Thoracic aorta (tissue), 2 donors: Measurements from ENCODE around the gene BBIP1. TPM values are rescaled to one million over a fixed set of nuclear protein-coding genes. Genes with fewer than 3 reads are reported as not detected.

Experiments
- ATAC-seq: fragments of 150-250 bp; one replicate; pipeline ENCODE4 v1.8.0; 2017; ENCODE audit warnings: low read depth; ENCODE audit not compliant: insufficient number of reproducible peaks, low FRiP score
- DNase-seq: peaks from one replicate; pipeline ENCODE4 v3.0.0-alpha.2; 2020; ENCODE audit warnings: low spot score
- H3K27ac ChIP-seq, 2 donors: fragments of 200-600 bp; sonication (generic); 1 replicate in 1 of 2; 2 replicates in 1 of 2; pipeline ENCODE4 v1.5.1; 2016; ENCODE audit warnings: mild to moderate bottlenecking in 2 of 2, moderate library complexity in 2 of 2
- H3K27me3 ChIP-seq: fragments of 200-600 bp; sonication (generic); replicated peaks from 2 replicates; pipeline ENCODE4 v1.6.0; 2016; ENCODE audit warnings: mild to moderate bottlenecking; ENCODE audit not compliant: insufficient read depth
- H3K36me3 ChIP-seq: fragments of 200-600 bp; sonication (generic); one replicate; pipeline ENCODE4 v1.5.1; 2016
- H3K4me1 ChIP-seq, 2 donors: fragments of 200-600 bp; sonication (generic); 1 replicate in 1 of 2; 2 replicates in 1 of 2; pipeline versions ENCODE4 v1.5.1 to v1.6.0; 2016; ENCODE audit warnings: low read depth in 2 of 2, mild to moderate bottlenecking in 1 of 2; ENCODE audit not compliant: control insufficient read depth in 1 of 2
- H3K4me3 ChIP-seq: fragments of 200-600 bp; sonication (generic); 2 replicates; pipeline ENCODE4 v1.5.1; 2016; ENCODE audit warnings: mild to moderate bottlenecking
- H3K9me3 ChIP-seq: fragments of 200-600 bp; sonication (generic); 2 replicates; pipeline ENCODE4 v1.5.1; 2016
- total RNA-seq, 2 donors: library from RNA; depleted of rRNA; stranded (reverse); fragments of >200 nt; gene quantifications; one replicate each; pipeline versions ENCODE4 v1.1.0 to v1.2.3, GENCODE V29; 2016
- TF ChIP-seq, protein P1 (sequence below): fragments of 200-600 bp; sonication (generic); IDR thresholded peaks from one replicate; pipeline ENCODE4 v1.5.1; 2019; ENCODE audit warnings: antibody characterized with exemption

BBIP1 gene
- total RNA-seq, 2 donors from 2014 or later = 19.0 to 33.2 TPM

DNA sequence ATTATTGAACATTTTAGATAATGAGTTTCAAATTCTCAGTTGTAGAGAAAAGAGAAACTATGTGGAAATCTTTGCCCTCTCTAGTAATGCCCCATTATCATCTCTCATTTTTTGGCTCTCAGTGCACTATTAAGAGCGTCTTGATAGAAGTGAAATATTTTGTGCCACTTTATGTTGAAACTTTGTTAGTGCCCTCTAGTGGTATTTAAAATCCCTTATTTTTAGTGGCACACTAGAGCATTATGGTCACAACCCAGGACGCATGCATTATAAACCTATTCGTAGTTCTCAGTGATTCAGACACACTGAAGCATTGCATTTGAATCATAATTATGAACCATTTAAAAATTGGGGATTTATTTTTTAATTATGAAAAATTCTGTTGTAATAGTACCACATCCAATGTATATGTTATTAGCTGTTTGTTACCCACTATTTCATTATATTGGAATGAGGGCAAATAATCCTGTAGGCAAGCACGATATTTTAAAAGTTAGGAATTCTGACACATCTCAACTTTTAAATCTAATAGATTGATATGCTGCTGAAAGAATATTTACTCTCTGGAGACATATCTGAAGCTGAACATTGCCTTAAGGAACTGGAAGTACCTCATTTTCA is 25.3 kb downstream of the BBIP1 start:
- DNase-seq (no peak), ATAC-seq (no peak)
- Histone ChIP-seq H3K4me3 (no peak overlapping the region), H3K27me3 (no peaks in the 10 kb centered on the region), H3K9me3 (no peaks in the 10 kb centered on the region), H3K36me3 (peaks cover 35% of the 10 kb centered on the region), H3K27ac (no peak overlapping the region), H3K4me1 (peaks cover 0 to 3% of the 10 kb centered on the region in 2 donors)
- TF ChIP-seq, protein P1, sequence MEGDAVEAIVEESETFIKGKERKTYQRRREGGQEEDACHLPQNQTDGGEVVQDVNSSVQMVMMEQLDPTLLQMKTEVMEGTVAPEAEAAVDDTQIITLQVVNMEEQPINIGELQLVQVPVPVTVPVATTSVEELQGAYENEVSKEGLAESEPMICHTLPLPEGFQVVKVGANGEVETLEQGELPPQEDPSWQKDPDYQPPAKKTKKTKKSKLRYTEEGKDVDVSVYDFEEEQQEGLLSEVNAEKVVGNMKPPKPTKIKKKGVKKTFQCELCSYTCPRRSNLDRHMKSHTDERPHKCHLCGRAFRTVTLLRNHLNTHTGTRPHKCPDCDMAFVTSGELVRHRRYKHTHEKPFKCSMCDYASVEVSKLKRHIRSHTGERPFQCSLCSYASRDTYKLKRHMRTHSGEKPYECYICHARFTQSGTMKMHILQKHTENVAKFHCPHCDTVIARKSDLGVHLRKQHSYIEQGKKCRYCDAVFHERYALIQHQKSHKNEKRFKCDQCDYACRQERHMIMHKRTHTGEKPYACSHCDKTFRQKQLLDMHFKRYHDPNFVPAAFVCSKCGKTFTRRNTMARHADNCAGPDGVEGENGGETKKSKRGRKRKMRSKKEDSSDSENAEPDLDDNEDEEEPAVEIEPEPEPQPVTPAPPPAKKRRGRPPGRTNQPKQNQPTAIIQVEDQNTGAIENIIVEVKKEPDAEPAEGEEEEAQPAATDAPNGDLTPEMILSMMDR = peak; percentile 63

DNA sequence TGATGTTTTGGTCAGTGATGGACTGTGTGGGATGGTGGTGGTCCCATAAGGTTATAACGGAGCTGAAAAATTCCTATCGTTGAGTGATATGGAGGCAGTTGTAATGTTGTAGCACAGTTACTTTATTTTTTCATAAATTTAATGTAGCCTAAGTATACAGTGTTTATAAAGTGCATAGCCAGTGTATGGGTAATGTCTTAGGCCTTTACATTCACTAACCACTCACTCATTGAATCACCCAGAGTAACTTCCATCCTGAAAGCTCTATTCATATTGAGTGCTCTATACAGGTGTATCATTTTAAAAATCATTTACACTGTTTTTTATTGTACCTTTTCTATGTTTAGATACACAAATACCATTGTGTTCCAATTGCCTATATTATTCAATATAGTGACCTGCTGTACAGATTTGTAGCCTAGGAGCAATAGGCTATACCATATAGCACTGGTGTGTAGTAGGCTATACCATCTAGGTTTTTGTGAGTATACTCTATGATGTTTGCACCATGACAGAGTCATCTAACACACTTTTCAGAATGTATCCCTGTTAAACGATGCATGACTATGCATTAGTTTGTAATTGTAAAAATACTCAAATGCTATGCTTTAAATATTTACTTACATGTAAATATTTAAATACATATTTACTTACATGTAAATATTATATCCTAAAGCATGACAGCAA is 26.2 kb downstream of the BBIP1 start:
- H3K9me3 ChIP-seq = no peaks in the 10 kb centered on the region
- H3K27me3 ChIP-seq = no peaks in the 10 kb centered on the region
- TF ChIP-seq, protein P1 = no peak
- DNase-seq (no peak), ATAC-seq (no peak)
- no peak overlapping the region for H3K4me3 ChIP-seq
- H3K4me1 ChIP-seq = peaks cover 0 to 3% of the 10 kb centered on the region in 2 donors
- H3K27ac ChIP-seq = no peak overlapping the region
- H3K36me3 ChIP-seq = peaks cover 34% of the 10 kb centered on the region

DNA sequence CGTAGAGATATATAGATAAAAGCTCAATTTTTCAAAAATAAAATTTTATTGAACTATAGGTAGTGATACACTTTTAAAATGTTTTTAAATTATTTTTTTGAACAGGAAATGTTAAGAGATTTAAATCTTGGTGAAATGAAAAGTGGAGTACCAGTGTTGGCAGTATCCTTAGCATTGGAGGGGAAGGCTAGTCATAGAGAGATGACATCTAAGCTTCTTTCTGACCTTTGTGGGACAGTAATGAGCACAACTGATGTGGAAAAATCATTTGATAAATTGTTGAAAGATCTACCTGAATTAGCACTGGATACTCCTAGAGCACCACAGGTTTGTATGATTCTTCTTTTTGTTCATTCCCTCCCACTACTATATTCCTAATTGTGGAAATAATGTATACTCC is 31.4 kb downstream of the BBIP1 start:
- no peaks in the 10 kb centered on the region for H3K9me3 ChIP-seq
- H3K36me3 ChIP-seq = peaks cover 16% of the 10 kb centered on the region
- peaks cover 14 to 22% of the 10 kb centered on the region in 2 donors for H3K4me1 ChIP-seq
- ATAC-seq = no peak
- no peaks in the 10 kb centered on the region for H3K27me3 ChIP-seq
- TF ChIP-seq, protein P1 = no peak
- no peak for DNase-seq
- no peak overlapping the region for H3K4me3 ChIP-seq
- H3K27ac ChIP-seq = no peak overlapping the region

DNA sequence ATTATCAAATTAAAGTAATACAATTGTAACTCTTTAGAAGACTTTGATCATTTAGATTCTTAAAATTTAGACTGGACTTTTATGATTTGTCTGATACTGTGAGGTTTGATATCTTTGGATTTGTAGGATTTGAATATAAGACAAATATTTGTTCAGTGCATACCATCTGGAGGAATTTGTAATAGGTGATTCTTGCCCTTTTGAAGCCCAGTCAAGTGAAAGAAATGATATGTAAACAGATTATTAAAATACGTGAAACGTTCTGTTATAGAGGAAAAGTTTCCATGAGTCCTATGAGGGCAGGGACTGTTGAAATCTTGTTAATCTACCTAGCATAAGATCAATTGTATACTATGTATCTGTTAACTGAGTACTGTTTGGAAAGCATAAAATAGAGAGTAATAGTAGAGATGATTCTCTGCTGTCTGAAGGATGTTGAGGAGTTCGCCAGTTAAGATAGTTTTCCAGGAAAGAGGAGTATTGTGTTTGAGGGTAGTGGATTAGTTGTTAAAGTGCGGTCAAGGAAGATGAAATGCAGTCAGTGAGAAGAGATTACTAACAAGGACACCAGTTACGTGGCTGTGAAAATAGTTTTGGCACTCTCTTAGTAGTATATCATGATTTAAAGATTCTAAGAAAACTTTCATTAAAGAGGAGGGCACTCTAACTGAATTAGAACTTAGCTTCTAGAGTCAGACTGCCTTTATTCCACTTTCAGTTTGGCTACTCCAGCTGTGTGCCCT is 32.9 kb downstream of the BBIP1 start:
- no peaks in the 10 kb centered on the region for H3K9me3 ChIP-seq
- DNase-seq (no peak), ATAC-seq (no peak)
- no peak overlapping the region for H3K4me3 ChIP-seq
- TF ChIP-seq, protein P1 = no peak
- H3K4me1 ChIP-seq = peaks cover 22 to 35% of the 10 kb centered on the region in 2 donors
- peaks cover 16% of the 10 kb centered on the region for H3K36me3 ChIP-seq
- H3K27me3 ChIP-seq = no peaks in the 10 kb centered on the region
- H3K27ac ChIP-seq = no peak overlapping the region

DNA sequence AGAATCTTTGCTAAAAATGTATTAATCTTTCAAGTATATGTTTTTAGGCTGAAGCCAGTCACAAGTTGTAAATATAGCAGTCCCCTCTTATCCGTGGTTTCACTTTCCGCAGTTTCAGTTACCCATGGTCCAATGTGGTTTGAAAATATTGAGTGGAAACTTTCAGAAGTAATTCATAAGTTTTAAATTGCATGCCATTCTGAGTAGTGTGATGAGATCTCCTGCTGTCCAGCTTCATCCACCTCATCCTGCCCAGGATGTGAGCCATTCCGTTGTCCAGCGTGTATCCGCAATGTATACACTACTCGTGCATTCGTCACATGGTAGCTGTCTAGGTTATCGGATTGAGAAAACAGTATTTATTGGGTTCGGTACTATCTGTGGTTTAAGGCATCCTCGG is 35.1 kb downstream of the BBIP1 start:
- peak overlapping the region; percentile 47 for H3K4me3 ChIP-seq
- H3K27me3 ChIP-seq = no peaks in the 10 kb centered on the region
- no peaks in the 10 kb centered on the region for H3K9me3 ChIP-seq
- ATAC-seq (no peak), DNase-seq (no peak)
- TF ChIP-seq, protein P1 = no peak
- peak overlapping the region in 1 of 2 donors; percentile 5 for H3K27ac ChIP-seq
- H3K36me3 ChIP-seq = peaks cover 5% of the 10 kb centered on the region
- peaks cover 31 to 44% of the 10 kb centered on the region in 2 donors for H3K4me1 ChIP-seq
